Ureter (tissue), 1 donor: ENCODE results near the gene SUCO. TPM values are rescaled to one million over a fixed set of nuclear protein-coding genes. Genes with fewer than 3 reads are reported as not detected.

Source experiments
- DNase-seq: peaks from one replicate; pipeline ENCODE4 v3.0.0-alpha.2; 2020; ENCODE audit warnings: low spot score
- total RNA-seq: library from RNA; stranded (reverse); gene quantifications from one replicate; pipeline ENCODE4 v1.2.4, GENCODE V29; 2023
- donor health status: DM: yes; HTN: yes; CAD: no.

Gene SUCO
- total RNA-seq, 1 donor from 2014 or later: 62.4 TPM

DNA sequence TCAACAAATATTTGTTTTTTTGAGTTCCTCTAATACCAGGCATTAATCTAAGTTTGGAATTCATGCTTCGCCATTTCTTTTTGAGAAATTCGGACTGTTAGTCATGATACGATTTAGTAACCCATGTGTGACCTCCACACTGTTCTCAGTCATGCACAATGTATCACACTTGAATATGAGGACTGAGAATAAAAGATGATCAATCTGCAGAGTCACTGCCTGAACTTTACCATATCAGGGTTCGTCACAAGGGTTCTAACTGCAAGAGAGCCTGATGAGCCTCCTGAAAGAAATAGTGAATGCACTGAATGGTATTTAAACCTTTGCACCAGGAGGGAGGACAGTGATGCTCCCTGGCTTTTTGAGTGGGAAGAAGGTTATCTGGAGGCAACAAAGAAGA, 115.0 kb downstream of the SUCO start:
- no peak for DNase-seq

GRCh38 chr1:172650474-172651193, 117.7 kb downstream of the SUCO start:
- DNase-seq: no peak

- no peak for DNase-seq
Observed at GRCh38 chr1:172653015-172653709, 120.2 kb downstream of the SUCO start.

DNA sequence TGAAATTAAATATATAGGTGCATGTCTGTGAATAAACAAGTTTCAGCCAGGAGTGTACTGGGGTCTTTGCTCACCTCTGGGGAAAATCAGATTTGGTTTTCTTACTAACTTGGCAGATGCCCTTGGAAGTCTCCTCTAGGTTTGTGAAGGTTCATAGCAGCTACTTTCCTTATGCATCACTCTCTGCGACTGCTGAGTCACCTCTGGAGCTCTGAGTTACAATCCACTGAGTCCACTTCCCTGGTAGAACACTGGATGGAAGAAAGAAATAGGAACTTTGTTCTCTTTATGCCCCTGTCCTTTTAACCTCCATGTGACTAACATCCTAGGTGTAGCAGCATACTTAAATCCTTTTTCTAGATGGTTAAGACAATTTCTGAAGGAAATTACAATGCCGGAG, 121.6 kb downstream of the SUCO start:
- no peak for DNase-seq

DNA sequence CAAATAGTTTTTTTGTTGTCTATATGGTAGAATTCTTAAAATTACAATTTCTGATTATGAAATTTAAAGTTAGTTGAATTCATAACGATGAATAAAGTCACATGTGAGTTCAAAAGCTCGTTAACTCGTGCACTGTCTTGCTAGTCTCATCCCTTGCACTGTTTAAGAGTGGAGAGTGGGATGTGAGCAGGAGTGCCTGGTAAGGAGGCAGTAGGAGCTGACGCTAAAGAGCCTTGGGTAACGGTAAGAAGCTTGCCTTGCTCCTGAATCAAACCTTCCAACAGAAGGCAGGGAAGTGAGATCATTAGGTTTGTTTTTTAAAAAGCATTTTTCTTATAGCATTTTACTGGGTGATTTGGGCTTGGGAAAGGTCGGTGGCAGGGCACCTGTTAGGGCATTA, 123.6 kb downstream of the SUCO start:
- no peak for DNase-seq

GRCh38 chr1:172657586-172657985, 124.6 kb downstream of the SUCO start:
- no peak for DNase-seq

DNA sequence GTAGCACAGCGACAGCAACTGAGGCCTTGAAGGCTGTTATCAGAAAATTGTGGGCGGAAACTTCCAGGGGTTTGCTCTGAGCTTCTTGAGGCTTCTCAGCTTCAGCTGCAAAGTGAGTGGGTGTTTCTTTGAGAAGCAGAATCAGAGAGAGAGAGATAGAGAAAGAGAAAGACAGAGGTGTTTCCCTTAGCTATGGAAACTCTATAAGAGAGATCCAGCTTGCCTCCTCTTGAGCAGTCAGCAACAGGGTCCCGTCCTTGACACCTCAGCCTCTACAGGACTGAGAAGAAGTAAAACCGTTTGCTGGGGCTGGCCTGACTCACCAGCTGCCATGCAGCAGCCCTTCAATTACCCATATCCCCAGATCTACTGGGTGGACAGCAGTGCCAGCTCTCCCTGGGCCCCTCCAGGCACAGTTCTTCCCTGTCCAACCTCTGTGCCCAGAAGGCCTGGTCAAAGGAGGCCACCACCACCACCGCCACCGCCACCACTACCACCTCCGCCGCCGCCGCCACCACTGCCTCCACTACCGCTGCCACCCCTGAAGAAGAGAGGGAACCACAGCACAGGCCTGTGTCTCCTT, 126.0 kb downstream of the SUCO start, which contains the start of gene FASLG:
Gene FASLG (plus strand): TSS at position 233 of the 583 bp plus-strand sequence. CDS start 99 bp downstream, at position 332.
- DNase-seq: no peak

DNA sequence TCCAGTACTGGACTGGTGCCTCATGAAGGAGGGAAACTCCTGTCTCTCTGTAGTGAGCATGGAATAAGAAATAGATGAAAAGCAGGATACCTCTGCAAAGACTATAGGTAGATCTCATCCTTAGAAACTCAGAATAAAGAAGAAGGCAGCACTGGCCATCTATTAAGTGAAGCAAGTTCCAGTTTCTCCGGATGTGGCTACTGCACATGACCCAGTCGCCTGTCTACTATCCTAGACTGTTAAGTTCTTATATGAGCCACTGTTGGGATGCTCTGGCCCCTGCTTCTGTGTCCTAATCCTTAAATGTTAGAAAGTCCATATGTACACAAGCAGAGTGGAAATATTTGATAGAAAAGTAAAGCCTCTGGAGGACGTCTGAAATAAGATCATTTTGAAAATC, 128.2 kb downstream of the SUCO start:
- DNase-seq: no peak

Other genes starting within 250 kb of the SUCO start
- not detected for gene C1orf105, start 112.5 kb upstream of the SUCO start, total RNA-seq
- gene PIGC, start 89.1 kb upstream of the SUCO start, total RNA-seq: 21.0 TPM
- gene FASLG, start 126.0 kb downstream of the SUCO start, total RNA-seq: 0.47 TPM